Left lung (tissue), 10 donors: ENCODE measurements around the gene GTSE1. TPM values are rescaled to one million over a fixed set of nuclear protein-coding genes. Genes with fewer than 3 reads are reported as not detected.

Experiments
- ATAC-seq: fragments of 200-7000 bp; cut with Tn5 transposase; one replicate; pipeline ENCODE4 v1.9.1; 2020; ENCODE audit warnings: moderate library complexity
- DNase-seq, 4 donors: peaks; one replicate each; pipeline ENCODE4 v3.0.0-alpha.2; 2013 to 2020
- H3K27ac ChIP-seq, 2 donors: fragments of 200-600 bp; sonication (generic) in 1 of 2; one replicate each; pipeline versions ENCODE4 v1.5.0 to v1.8.0; 2020 to 2021
- H3K27me3 ChIP-seq, 2 donors: fragments of 200-600 bp; sonication (generic) in 1 of 2; one replicate each; pipeline versions ENCODE4 v1.5.0 to v1.8.0; 2020 to 2021
- H3K36me3 ChIP-seq, 2 donors: fragments of 200-600 bp; sonication (generic) in 1 of 2; one replicate each; pipeline versions ENCODE4 v1.5.0 to v1.8.0; 2020 to 2021
- H3K4me1 ChIP-seq, 2 donors: fragments of 200-600 bp; one replicate each; pipeline ENCODE4 v1.8.0; 2021
- H3K4me3 ChIP-seq, 2 donors: fragments of 200-600 bp; sonication (generic) in 1 of 2; one replicate each; pipeline versions ENCODE4 v1.5.0 to v1.8.0; 2020 to 2021; ENCODE audit warnings: mild to moderate bottlenecking in 1 of 2
- H3K9me3 ChIP-seq, 2 donors: fragments of 200-600 bp; sonication (generic) in 1 of 2; one replicate each; pipeline versions ENCODE4 v1.5.0 to v1.8.0; 2020 to 2021
- intact Hi-C, 2 donors: fragments of 100-400 bp; cut with DNase I; formaldehyde crosslinking; loops; one replicate each; pipeline versions ENCODE4 v1.11.2 to v1.14.2; 2022
- polyA plus RNA-seq, 6 donors: library from polyadenylated mRNA; unstranded; fragments of 120-200 nt; gene quantifications; one replicate each; pipeline ENCODE4 v1.2.1, GENCODE V29; 2013; ENCODE audit not compliant: insufficient read length in 6 of 6
- total RNA-seq, 2 donors: library from RNA; stranded (reverse); fragmentation: NEBNext Ultra II Directional; extraction: Animal tissue kit (Norgen Biotek cat#: 25700); gene quantifications; one replicate each; pipeline ENCODE4 v1.2.1, GENCODE V29; 2021
- TF ChIP-seq, protein P1 (sequence below), 2 donors: fragments of 200-600 bp; sonication (generic) in 1 of 2; IDR thresholded peaks; one replicate each; pipeline versions ENCODE4 v1.5.0 to v1.8.0; 2021; ENCODE audit warnings: antibody characterized with exemption in 2 of 2
- donor health status: DM: no; HTN: yes; CAD: no.
- donor health status: DM: no; HTN: no; CAD: no.

The GTSE1 gene
- total and polyA plus RNA-seq, 8 donors, result 1.5 to 30.6 (median 15.3) TPM

DNA sequence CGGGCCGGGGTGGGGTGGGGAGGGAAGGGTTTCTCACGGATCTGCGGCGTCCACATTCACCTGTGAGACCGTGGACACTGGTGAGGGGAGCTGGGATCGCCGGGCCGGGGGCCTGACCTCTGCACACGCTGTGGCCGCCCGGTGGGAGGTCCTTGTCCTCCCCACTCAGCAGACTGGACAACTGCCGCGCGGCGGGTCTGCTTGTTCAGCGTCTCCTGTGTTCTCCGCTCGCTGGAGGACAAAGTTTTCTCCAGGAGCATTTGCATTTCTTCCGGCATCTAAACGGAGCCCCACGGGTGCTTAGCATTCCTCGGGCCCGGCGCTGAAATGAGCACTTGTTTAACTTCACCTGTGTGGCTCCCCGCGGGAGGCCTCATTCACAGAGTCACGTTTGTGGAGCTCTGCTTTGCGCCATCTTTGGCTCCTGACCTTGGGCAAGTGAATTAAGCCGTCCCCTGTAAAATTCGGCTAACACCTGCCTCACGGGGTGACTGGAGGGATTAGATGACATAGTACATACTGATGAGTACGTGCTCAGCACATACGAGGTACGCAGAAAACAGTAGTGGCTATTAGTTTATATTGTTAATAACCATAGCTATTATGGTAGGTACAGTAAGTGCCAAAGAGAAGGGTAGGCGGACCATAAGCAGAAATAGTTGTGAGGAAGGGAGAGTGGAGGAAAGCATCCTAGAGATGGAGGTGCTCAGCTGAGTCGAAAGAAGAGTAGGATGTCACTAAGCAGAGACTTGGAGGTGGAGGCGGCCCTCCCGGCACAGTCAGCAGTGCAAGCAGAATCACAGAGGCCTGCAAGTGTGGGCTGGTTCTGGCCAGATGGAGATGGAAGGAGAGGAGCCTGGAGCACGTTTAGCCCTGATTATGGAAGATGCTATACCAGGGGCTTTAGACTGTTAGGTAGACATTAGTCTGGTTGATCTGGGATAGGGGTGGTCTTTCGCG is 39.7 kb downstream of the GTSE1 start:
- Histone ChIP-seq H3K27ac (peak overlapping the region; percentile 89 to 90), H3K36me3 (peaks cover 0 to 46% of the 10 kb centered on the region in 2 donors), H3K4me1 (peaks cover 6 to 20% of the 10 kb centered on the region in 2 donors), H3K4me3 (peak overlapping the region; percentile 90 to 99), H3K27me3 (no peaks in the 10 kb centered on the region), H3K9me3 (no peaks in the 10 kb centered on the region)
- intact Hi-C loops, result no loop called here
- DNase-seq (no peak), ATAC-seq (peak; percentile 61)
- TF ChIP-seq, protein P1, sequence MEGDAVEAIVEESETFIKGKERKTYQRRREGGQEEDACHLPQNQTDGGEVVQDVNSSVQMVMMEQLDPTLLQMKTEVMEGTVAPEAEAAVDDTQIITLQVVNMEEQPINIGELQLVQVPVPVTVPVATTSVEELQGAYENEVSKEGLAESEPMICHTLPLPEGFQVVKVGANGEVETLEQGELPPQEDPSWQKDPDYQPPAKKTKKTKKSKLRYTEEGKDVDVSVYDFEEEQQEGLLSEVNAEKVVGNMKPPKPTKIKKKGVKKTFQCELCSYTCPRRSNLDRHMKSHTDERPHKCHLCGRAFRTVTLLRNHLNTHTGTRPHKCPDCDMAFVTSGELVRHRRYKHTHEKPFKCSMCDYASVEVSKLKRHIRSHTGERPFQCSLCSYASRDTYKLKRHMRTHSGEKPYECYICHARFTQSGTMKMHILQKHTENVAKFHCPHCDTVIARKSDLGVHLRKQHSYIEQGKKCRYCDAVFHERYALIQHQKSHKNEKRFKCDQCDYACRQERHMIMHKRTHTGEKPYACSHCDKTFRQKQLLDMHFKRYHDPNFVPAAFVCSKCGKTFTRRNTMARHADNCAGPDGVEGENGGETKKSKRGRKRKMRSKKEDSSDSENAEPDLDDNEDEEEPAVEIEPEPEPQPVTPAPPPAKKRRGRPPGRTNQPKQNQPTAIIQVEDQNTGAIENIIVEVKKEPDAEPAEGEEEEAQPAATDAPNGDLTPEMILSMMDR (IDR thresholded peaks at IDR 0.05), result no peak

DNA sequence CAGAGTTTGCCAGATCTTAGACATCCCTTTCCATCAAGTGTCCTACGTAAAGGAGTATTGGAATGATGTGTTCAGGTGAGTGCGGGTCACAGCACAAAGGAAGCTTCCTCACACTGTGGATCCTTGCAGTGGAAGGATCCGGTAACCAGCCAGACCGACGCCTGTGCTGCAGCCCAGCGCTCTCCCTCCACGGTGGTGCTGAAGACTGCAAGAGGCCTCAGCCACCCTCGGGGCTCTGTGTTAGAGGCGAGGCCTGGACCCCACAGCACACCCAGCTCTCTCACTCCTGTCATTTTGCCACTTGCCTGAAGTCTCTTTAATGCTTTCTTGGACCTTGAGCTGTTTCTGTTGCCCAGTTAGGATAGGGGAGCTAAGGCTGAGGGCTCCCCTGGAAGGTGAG is 41.2 kb downstream of the GTSE1 start:
- Histone ChIP-seq H3K4me3 (no peak overlapping the region), H3K27me3 (no peaks in the 10 kb centered on the region), H3K27ac (no peak overlapping the region), H3K4me1 (peaks cover 6 to 20% of the 10 kb centered on the region in 2 donors), H3K9me3 (no peaks in the 10 kb centered on the region), H3K36me3 (peaks cover 0 to 51% of the 10 kb centered on the region in 2 donors)
- intact Hi-C loops, result no loop called here
- TF ChIP-seq, protein P1 (IDR thresholded peaks at IDR 0.05), result no peak
- DNase-seq (no peak), ATAC-seq (no peak)

DNA sequence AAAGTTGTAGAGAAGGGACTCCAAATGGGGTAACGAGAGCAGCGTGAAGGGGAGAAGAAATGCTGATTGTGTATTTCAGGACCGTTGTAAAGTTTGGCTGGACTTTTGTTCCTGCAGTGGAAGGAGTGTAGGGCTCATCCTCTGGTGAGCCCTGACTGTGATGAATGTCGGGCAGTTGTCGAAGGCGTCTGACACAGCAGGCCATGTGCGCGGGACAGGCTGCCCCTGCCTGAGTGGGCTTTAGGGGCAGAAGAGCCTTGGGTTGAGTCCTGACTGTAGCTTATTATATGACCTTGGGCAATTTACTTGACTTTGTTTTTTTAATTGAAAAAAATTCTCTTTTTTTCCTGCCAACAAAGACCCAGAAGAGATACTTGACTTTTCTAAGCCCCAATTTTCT is 42.0 kb downstream of the GTSE1 start:
- Histone ChIP-seq H3K27me3 (no peaks in the 10 kb centered on the region), H3K4me1 (peaks cover 6 to 20% of the 10 kb centered on the region in 2 donors), H3K27ac (no peak overlapping the region), H3K9me3 (no peaks in the 10 kb centered on the region), H3K36me3 (peaks cover 0 to 58% of the 10 kb centered on the region in 2 donors), H3K4me3 (no peak overlapping the region)
- TF ChIP-seq, protein P1 (IDR thresholded peaks at IDR 0.05), result no peak
- ATAC-seq, result no peak
- intact Hi-C loops, result no loop called here
- no peak for DNase-seq

DNA sequence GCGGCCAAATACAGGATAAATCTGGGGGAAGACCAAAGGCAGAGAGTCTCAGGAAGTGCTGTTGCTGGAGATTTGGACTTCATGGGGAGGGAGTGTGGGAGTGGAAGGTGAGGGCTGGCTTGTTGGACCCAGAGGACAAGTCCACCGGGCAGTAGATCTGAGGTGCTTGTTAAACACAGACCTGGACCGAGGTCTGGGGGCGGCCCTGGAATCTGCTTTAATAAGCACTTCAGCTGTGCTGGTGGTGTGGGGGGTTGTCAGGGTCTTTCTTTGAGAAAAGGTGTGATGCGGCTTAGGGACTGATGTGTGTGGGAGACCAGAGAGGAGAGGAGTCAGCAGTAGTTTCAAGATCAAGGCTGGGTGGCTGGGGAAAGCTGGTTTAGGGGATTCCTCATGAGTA is 43.3 kb downstream of the GTSE1 start:
- ATAC-seq (no peak), DNase-seq (no peak)
- TF ChIP-seq, protein P1 (IDR thresholded peaks at IDR 0.05), result no peak
- no peaks in the 10 kb centered on the region for H3K27me3 ChIP-seq
- intact Hi-C loops, result no loop called here
- peaks cover 0 to 71% of the 10 kb centered on the region in 2 donors for H3K36me3 ChIP-seq
- H3K4me3 ChIP-seq, result no peak overlapping the region
- H3K27ac ChIP-seq, result no peak overlapping the region
- H3K4me1 ChIP-seq, result peaks cover 6 to 16% of the 10 kb centered on the region in 2 donors
- no peaks in the 10 kb centered on the region for H3K9me3 ChIP-seq

DNA sequence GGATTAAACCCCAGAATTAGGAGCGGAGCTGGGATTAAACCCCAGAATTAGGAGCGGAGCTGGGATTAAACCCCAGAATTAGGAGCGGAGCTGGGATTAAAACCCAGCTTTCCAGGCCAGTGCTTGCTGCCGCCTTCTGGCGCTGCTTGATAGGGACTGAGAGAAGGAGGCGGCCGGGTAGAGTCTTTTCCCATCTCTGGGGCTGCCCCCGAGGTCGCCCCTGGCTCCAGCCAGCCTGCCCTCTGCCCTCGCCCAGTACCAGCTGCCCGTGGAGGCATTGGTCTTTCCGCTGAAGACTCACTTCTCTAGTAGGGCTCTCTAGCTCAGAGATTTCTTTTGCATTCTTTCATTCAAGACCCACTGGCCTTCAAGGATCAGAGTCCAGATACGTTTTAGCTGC is 44.0 kb downstream of the GTSE1 start:
- DNase-seq, result no peak
- no peak for ATAC-seq
- Histone ChIP-seq H3K4me3 (no peak overlapping the region), H3K27me3 (no peaks in the 10 kb centered on the region), H3K27ac (no peak overlapping the region), H3K36me3 (peaks cover 0 to 79% of the 10 kb centered on the region in 2 donors), H3K9me3 (no peaks in the 10 kb centered on the region), H3K4me1 (peaks cover 6 to 13% of the 10 kb centered on the region in 2 donors)
- TF ChIP-seq, protein P1 (IDR thresholded peaks at IDR 0.05), result no peak
- intact Hi-C loops, result no loop called here
